ACC112 (cell line): ENCODE data around the gene AMBRA1.

Source experiments
- H2AFZ ChIP-seq: fragments of 200-600 bp; sonication (generic); one replicate; pipeline ENCODE4 v1.6.0; 2017; ENCODE audit warnings: antibody characterized with exemption, low read length; ENCODE audit not compliant: unreplicated experiment
- H3K27ac ChIP-seq: fragments of 200-600 bp; sonication (generic); 2 replicates; pipeline ENCODE4 v1.5.1; 2014; ENCODE audit warnings: low read depth, mild to moderate bottlenecking, antibody characterized with exemption, low read length, moderate library complexity
- H3K27me3 ChIP-seq: fragments of 200-600 bp; sonication (generic); 2 replicates; pipeline ENCODE4 v1.6.1; 2014; ENCODE audit warnings: mild to moderate bottlenecking, antibody characterized with exemption, low read length, moderate library complexity, mixed read lengths; ENCODE audit not compliant: insufficient read depth
- H3K36me3 ChIP-seq: fragments of 200-600 bp; sonication (generic); 2 replicates; pipeline ENCODE4 v1.6.1; 2016; ENCODE audit warnings: mild to moderate bottlenecking, antibody characterized with exemption, low read length, moderate library complexity, mixed read lengths; ENCODE audit not compliant: insufficient read depth
- H3K4me1 ChIP-seq: fragments of 200-600 bp; sonication (generic); one replicate; pipeline ENCODE4 v1.6.1; 2016; ENCODE audit warnings: low read length, mixed read lengths; ENCODE audit not compliant: insufficient read depth, unreplicated experiment, control insufficient read depth
- H3K4me3 ChIP-seq: fragments of 200-600 bp; sonication (generic); 2 replicates; pipeline ENCODE4 v1.5.1; 2014; ENCODE audit warnings: mild to moderate bottlenecking, low read depth, low read length
- H3K79me2 ChIP-seq: fragments of 200-600 bp; sonication (generic); one replicate; pipeline ENCODE4 v1.6.0; 2016; ENCODE audit warnings: low read length; ENCODE audit not compliant: control insufficient read depth, unreplicated experiment, insufficient read depth

AMBRA1 gene

GRCh38 chr11:46612326-46612725 lies 18.5 kb upstream of the AMBRA1 start:
- H3K27me3 ChIP-seq: no peaks in the 10 kb centered on the region
- H3K79me2 ChIP-seq: no peaks in the 10 kb centered on the region
- no peaks in the 10 kb centered on the region for H3K36me3 ChIP-seq
- no peak overlapping the region for H3K4me3 ChIP-seq
- H3K27ac ChIP-seq: no peak overlapping the region
- no peak overlapping the region for H2AFZ ChIP-seq
- peaks cover 14% of the 10 kb centered on the region for H3K4me1 ChIP-seq

GRCh38 chr11:46611526-46612304 lies 17.9 kb upstream of the AMBRA1 start:
- H2AFZ ChIP-seq: no peak overlapping the region

GRCh38 chr11:46609386-46609785 lies 15.6 kb upstream of the AMBRA1 start:
- H2AFZ ChIP-seq: no peak overlapping the region
- no peak overlapping the region for H3K4me3 ChIP-seq
- H3K36me3 ChIP-seq: no peaks in the 10 kb centered on the region
- peaks cover 5% of the 10 kb centered on the region for H3K4me1 ChIP-seq
- H3K27ac ChIP-seq: no peak overlapping the region
- no peaks in the 10 kb centered on the region for H3K79me2 ChIP-seq
- no peaks in the 10 kb centered on the region for H3K27me3 ChIP-seq

More at GRCh38 chr11:46611526-46612304, 17.9 kb upstream of the AMBRA1 start:
- H3K36me3 ChIP-seq: no peaks in the 10 kb centered on the region
- H3K79me2 ChIP-seq: no peaks in the 10 kb centered on the region
- no peak overlapping the region for H3K27ac ChIP-seq
- peaks cover 14% of the 10 kb centered on the region for H3K4me1 ChIP-seq
- no peaks in the 10 kb centered on the region for H3K27me3 ChIP-seq
- no peak overlapping the region for H3K4me3 ChIP-seq

- Histone ChIP-seq H3K4me3 (no peak overlapping the region), H3K4me1 (peaks cover 5% of the 10 kb centered on the region), H3K27me3 (no peaks in the 10 kb centered on the region)
Measured at GRCh38 chr11:46607516-46607915, 13.7 kb upstream of the AMBRA1 start.

GRCh38 chr11:46604796-46605195 lies 11.0 kb upstream of the AMBRA1 start:
- no peaks in the 10 kb centered on the region for H3K36me3 ChIP-seq
- no peak overlapping the region for H3K4me3 ChIP-seq
- H3K27me3 ChIP-seq: no peaks in the 10 kb centered on the region
- H3K4me1 ChIP-seq: no peaks in the 10 kb centered on the region
- no peak overlapping the region for H3K27ac ChIP-seq
- no peak overlapping the region for H2AFZ ChIP-seq
- H3K79me2 ChIP-seq: no peaks in the 10 kb centered on the region

More at GRCh38 chr11:46607516-46607915, 13.7 kb upstream of the AMBRA1 start:
- Histone ChIP-seq H2AFZ (no peak overlapping the region), H3K36me3 (no peaks in the 10 kb centered on the region), H3K79me2 (no peaks in the 10 kb centered on the region), H3K27ac (no peak overlapping the region)

GRCh38 chr11:46603704-46604308 lies 10.0 kb upstream of the AMBRA1 start:
- no peaks in the 10 kb centered on the region for H3K36me3 ChIP-seq
- no peaks in the 10 kb centered on the region for H3K79me2 ChIP-seq
- H3K4me3 ChIP-seq: no peak overlapping the region
- H3K27me3 ChIP-seq: no peaks in the 10 kb centered on the region
- H3K4me1 ChIP-seq: no peaks in the 10 kb centered on the region
- no peak overlapping the region for H2AFZ ChIP-seq
- no peak overlapping the region for H3K27ac ChIP-seq

- no peak overlapping the region for H3K27ac ChIP-seq
Measured at GRCh38 chr11:46601129-46601528, 7.3 kb upstream of the AMBRA1 start.

GRCh38 chr11:46600194-46600960 lies 6.6 kb upstream of the AMBRA1 start:
- Histone ChIP-seq H3K79me2 (no peaks in the 10 kb centered on the region), H3K4me1 (no peaks in the 10 kb centered on the region), H3K27ac (no peak overlapping the region), H3K27me3 (no peaks in the 10 kb centered on the region), H3K4me3 (no peak overlapping the region), H3K36me3 (no peaks in the 10 kb centered on the region), H2AFZ (no peak overlapping the region)

More at GRCh38 chr11:46601129-46601528, 7.3 kb upstream of the AMBRA1 start:
- Histone ChIP-seq H2AFZ (no peak overlapping the region), H3K4me1 (no peaks in the 10 kb centered on the region), H3K36me3 (no peaks in the 10 kb centered on the region), H3K79me2 (no peaks in the 10 kb centered on the region), H3K4me3 (no peak overlapping the region), H3K27me3 (no peaks in the 10 kb centered on the region)

GRCh38 chr11:46599340-46600193 lies 5.7 kb upstream of the AMBRA1 start:
- Histone ChIP-seq H3K27ac (no peak overlapping the region), H3K79me2 (no peaks in the 10 kb centered on the region), H3K36me3 (no peaks in the 10 kb centered on the region), H3K4me1 (peaks cover 2% of the 10 kb centered on the region), H3K27me3 (no peaks in the 10 kb centered on the region), H2AFZ (no peak overlapping the region), H3K4me3 (no peak overlapping the region)

- Histone ChIP-seq H2AFZ (no peak overlapping the region), H3K27ac (no peak overlapping the region), H3K4me3 (no peak overlapping the region), H3K4me1 (peaks cover 9% of the 10 kb centered on the region), H3K36me3 (no peaks in the 10 kb centered on the region), H3K27me3 (no peaks in the 10 kb centered on the region), H3K79me2 (peaks cover 10% of the 10 kb centered on the region)
Measured at GRCh38 chr11:46597609-46598219, 3.9 kb upstream of the AMBRA1 start.
